Measurements from ENCODE around the gene RAB4A. TPM values are rescaled to one million over a fixed set of nuclear protein-coding genes. Genes with fewer than 3 reads are reported as not detected.
"Not testable (repeated sequence)": the region's sequence is repeated elsewhere in the genome, so short reads cannot be mapped to it uniquely, and the experiment has no call there.

RAB4A gene
- total RNA-seq, 1 experiment from 2014 or later = 61.5 TPM

DNA sequence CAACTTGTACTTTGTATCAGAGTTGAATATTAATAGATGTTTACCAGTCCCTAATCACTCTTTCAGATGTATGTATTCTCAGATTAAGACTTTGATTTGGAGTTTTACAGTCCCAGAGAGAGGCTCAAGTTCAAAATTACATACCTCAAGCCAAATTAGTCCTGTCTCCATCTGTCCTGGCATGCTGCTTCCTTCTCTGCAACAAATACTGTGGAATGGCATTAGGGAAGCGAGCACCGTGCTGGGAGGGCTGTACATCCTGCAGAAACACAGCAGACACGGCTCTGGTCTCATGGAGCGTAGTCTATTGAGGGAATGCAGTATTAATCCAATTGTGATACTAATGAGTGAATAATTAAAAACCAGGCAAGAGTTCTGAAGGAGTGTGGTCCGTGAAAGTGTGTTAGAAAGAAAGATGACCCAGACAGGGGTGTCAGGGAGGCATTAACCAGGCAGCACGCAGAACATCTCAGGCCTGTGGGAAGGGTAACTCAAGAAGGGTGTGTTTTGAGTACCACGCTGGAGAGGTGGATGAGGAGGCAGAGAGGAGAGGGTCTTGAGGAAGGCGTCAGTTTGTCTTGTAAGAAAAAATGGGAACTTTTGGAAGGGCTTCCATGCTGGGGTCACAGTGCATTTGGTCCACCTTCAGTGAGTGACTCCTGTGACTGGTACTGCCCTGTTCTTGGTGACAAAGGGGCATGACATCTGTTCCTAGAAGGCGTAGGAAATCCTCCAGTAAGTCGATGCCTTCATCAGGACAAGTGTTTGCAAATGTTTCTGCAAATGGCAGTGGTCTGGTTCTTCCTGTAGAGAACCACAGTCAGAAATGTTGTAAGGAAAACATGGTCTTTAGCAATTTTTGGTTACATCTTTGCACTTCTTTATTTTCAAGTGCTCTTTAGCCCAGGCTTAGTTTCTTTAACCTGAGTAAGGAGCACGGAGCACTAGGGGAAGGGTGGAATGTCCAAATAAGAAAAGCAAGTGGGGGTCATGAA lies 1.6 kb downstream of the RAB4A start:
- DNase-seq (ENCODE audit: low spot score) = no peak

DNA sequence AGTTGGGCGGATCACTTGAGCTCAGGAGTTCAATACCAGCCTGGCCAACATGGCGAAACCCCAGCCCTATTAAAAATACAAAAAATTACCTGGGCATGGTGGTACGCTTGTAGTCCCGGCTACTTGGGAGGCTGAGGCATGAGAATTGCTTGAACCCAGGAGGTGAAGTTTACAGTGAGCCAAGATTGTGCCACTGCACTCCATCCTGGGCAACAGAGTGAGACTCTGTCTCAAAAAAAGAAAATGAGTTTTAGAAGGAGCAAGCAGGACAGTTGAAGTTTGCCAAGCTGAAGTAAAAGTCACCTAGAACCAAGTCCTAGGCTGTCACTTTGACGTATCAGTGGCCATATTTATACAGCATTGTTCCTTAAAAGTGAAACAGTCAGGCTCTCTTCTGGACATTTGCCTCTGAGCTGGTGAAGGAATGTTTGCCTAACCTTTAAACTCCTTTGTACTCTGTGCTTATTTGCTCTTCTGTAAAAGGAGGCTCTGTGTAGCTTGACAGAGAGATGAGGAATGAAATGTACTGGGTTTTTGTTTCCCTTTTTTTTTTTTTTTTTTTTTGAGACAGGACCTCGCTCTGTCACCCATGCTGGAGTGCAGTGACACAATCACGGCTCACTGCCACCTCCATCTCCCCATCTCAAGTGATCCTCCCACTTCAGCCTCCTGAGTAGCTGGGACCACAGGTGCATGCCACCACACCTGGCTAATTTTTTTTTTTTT lies 2.8 kb downstream of the RAB4A start:
- no peak for DNase-seq (ENCODE audit: low spot score)

GRCh38 chr1:229275005-229275404 lies 4.1 kb downstream of the RAB4A start:
- no peak for DNase-seq (ENCODE audit: low spot score)

DNA sequence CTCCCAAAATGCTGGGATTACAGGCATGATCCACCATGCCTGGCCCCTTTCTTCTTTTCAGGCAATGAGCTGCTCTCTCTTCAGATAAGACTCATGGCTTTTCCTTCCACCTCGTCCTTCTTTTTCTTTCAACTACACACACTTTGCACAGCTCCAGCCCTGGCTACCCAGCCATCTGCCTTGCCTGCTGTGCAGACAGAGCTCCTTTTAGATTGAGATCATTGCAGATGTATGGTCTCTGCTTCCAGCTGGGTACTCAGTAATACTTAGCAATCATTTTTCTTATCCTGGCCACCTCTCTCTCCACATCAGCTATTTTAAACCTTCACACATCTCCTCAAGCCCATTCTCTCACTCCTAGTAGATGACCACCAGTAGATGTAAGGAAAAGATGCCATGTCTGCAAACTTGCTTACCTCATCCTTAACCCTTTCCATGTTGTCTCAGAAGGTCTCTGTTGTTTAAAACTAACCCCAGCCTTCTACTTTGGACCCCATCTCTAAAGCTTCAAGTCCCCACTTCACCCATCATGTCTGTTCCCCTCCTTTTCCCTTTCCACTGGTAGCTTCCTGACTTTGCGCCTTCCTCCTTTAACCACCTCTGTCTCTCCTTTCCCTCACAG lies 7.3 kb downstream of the RAB4A start:
- DNase-seq (ENCODE audit: low spot score) = no peak

GRCh38 chr1:229279242-229279641 lies 8.3 kb downstream of the RAB4A start:
- no peak for DNase-seq (ENCODE audit: low spot score)

- DNase-seq (ENCODE audit: low spot score) = no peak
These were observed 9.3 kb downstream of the RAB4A start for GRCh38 chr1:229280037-229280828.

DNA sequence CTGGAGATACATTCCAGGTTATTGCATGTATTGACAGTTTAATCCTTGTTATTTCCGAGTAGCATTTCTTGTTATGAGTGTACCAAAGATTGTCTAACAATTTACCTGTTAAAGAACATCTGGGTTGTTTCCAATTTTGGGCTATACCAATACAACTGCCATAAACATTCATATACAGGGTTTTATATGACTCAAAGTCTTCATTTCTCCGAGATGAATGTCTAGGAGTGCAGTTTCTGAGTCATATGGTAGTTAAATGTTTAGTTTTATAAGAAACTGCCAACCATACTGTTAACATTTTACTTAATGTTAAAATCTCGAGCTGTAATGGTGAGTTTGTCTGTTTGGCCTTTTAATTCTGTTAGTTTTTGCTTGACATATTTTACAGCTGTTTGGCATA lies 10.0 kb downstream of the RAB4A start:
- no peak for DNase-seq (ENCODE audit: low spot score)

DNA sequence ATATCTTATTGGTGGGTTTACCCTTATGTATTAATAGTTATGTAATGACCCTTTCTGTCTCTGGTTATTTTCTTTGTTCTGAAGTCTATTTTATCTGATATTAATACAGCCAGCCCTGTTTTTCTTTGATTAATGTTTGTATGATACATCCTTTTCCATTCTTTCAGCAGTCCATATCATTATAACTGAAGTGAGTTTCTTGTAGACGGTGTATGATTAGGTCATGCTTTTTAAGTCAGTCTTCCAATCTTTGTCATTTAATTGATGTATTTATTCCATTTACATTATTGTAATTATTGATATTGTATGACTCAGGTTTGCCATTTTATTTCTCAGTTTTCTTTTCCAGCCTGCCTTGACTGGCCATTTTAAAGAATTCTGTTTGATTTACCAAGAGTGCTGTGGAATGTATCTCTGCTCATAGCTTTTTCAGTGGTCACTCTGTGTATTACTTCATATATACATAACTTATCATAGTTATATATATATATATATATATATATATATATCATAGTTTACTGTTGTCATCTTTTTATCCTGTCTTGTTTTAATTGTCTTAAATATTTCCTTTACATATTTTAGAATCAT lies 10.5 kb downstream of the RAB4A start:
- DNase-seq (ENCODE audit: low spot score) = no peak

DNA sequence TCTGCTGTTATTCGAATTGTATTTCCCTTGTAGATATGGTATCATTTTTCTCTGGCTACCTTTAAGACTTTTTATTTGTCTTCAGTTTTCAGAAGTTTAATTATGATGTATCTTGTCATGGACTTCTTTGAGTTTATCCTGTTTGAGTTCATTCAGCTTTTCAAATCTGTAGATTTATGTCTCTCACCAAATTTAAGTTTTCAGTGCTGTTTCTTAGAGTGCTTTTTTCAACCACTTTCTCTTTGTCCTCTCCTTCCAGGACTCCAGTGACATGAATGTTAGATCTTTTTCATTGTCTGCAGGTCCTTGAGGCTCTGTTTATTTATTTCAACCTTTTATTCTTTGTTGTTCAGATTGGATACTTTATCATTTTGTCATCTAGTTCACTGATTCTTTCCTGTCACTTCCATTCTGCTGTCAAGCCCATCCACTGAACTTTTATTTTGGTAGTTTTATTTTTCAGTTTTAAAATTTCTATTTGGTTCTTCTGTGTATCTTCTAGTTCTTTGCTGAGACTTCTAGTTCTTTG lies 11.4 kb downstream of the RAB4A start:
- no peak for DNase-seq (ENCODE audit: low spot score)

DNA sequence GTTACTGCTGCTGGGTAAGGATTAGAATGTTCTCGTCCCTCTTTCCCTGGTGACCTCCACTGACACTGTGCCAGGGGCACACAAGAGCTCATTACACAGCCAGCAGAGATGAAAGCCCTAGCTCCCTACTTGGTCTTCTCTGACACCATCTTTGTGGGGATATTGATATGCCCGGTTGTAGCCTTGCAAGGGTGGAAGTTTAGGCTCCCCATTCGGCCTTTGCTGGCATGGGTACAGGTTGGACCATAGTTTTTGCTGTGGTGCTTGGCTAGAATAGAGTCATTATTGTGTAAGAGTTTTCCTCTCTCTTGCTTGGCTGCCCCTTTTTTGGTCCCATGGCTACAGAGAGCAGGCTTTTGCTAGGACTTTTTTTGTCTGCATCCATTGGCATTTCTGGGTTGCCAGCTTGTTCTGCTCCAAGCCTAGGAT lies 12.3 kb downstream of the RAB4A start:
- DNase-seq (ENCODE audit: low spot score) = no peak

DNA sequence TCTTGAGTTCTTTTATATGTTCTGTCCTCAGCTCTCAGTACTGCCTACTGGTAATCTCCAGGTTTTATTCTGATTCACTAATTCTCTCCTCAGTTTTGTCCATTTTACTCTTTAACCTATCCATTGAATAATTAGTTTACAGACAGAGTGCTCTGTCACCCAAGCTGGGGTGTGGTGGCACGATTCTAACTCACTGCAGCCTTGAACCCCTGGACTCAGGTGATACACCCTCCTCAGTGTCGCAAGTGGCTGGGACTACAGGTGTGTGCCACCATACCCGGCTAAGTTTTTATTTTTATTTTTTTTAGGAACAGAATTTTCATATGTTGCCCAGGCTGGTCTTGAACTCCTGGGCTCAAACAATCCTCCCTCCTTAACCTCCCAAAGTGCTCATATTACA lies 14.0 kb downstream of the RAB4A start:
- DNase-seq (ENCODE audit: low spot score) = no peak

DNA sequence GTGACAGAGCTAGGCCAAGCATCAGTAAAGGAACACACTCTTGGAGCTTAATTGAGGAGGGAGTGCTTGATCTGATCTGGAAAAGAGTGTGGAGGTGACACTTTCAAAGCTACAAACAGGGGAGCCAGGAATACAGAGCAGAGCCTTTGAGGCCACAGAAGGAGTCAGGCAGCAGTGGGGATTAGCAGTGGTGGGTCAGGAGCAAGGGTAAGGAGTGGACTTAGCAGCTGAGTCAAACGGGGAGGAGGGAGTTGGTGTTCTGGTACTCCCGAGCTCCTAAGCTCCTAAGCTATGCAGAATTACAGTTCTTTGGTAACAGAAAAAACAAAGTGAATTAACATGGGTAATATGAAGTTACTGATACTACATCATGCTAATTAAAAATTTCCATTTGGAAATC lies 14.5 kb downstream of the RAB4A start:
- no peak for DNase-seq (ENCODE audit: low spot score)

DNA sequence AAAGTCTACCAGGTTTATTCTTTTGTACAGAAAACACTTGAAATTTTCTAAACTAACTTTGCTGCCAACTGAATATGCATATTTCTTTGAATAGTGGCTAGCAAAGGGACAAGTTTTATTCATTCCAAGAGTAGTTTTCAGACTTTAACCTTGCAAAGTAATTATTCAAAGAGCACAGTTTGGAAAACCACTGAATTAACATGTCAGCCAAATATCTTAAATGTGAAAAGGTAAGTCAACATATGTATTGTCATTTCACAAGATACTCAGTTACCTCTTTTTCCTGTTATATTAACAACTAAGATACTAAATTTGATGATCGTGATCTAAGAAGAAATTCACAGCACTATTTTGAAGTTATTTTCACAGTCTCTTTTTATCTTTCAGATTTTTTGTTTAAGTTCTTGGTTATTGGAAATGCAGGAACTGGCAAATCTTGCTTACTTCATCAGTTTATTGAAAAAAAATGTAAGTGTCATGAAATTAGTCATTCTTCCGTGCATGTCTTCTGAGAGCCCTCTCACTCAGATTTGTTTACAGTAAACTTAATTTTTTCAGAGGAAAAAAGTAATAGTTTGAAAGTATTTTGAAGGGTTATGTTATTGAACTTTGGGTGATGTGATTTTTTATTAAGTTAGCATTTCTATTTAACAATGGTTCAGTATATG lies 15.3 kb downstream of the RAB4A start:
- DNase-seq (ENCODE audit: low spot score) = no peak

DNA sequence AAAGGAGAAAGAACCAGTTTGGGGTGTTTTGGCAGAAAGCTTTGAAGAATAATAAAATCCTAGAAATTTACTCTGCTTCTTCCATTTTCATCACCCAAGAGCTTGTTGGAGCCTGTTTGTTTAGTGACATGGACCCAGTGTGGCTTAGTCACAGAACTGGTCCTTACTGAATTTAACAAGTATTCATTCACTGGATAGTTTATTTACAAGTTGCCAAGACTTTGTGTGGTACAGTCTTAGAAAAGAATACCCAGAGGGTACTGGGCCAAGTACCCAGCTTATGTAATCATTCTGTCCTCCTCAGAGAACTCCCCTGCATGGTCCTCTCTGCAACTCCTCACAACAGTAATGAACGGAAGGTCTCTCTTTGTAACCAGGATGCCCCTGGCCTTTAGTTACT lies 16.4 kb downstream of the RAB4A start:
- DNase-seq (ENCODE audit: low spot score) = no peak

- no peak for DNase-seq (ENCODE audit: low spot score)
These were observed 17.6 kb downstream of the RAB4A start for GRCh38 chr1:229288516-229288915.

DNA sequence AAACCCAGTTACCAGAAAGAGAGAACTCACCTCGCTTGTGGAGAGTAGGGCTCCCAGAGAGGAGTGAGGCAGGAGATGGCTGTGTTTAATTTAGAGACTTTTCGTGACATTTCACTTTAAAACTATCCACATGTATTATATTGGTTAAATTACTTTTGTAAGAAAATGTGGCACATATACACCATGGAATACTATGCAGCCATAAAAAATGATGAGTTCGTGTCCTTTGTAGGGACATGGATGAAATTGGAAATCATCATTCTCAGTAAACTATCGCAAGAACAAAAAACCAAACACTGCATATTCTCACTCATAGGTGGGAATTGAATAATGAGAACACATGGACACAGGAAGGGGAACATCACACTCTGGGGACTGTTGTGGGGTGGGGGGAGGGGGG lies 20.8 kb downstream of the RAB4A start:
- DNase-seq (ENCODE audit: low spot score) = not testable (repeated sequence)

DNA sequence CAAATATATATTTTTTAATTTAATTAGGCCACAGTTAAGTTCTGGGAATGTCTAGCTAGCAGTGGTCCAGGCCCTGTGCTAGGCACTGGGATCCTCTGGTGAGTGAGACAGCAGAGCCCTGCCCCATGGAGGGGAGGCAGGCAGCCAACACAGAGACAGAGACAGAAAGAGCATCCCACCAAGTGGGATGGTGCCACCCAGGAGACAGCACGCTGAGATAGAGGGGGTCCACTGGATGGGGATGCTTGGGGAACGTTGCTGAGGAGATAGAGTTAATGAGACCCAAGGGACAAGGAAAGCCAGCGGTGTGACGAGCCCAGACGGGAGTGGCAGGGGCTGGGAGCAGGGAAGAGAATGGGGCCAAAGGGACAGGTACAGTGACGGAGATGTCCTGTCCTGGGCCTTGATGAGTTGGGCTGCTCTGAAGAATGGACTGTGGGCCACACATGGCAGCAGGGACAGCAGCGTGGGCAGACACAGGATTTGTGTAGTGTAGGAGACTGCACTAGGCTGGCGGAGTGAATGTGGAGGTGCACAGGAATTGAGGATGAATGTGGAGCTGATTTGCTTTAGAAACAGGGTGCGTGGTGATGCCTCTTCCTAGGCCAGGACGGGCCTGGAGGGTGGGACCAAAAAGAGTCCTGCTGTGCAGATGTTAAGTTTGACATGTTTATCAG lies 22.8 kb downstream of the RAB4A start:
- DNase-seq (ENCODE audit: low spot score) = no peak

- DNase-seq (ENCODE audit: low spot score) = no peak
These were observed 24.8 kb downstream of the RAB4A start for GRCh38 chr1:229295745-229296144.

- peak; percentile 53 for DNase-seq (ENCODE audit: low spot score)
These were observed 25.6 kb downstream of the RAB4A start for GRCh38 chr1:229296541-229296941.

DNA sequence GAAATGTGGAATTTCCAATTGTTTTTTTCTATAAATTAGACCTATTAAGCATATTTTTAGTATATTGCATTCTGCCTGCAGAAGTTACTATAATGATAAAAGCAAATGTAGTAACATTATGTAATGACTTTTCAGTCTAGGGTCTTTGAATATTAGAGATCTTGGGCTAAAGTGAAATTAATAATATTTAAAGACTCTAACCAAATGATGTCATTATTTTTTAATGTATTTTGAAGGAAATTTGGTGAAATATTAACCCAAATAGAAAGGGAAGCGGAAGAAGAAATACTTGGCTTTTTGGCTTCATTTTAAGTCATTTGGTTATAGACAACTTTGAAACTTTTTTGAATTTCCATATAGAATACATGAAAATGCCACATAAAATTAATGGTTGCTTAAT lies 26.8 kb downstream of the RAB4A start:
- no peak for DNase-seq (ENCODE audit: low spot score)
